ENCODE results near the gene GJA10.

DNA sequence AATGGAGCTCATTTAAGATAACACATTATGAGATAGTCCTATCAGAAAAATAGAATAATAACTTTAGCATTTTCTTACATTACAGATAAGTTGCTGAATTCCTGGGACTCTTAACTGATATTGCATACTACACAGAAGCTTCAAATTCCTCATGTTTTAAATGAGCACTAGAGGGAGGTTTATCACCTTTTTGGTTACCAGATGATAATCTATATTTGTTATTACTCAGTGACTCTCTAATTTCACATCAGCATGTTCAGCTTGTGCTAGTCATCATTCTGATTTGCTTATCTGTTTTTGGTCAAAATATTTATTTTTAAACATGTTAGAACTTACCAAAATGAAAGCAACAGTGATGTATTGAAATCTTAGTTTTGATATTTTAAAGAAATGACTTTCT is 20.5 kb upstream of the GJA10 start:
- TF ChIP-seq, protein P1, sequence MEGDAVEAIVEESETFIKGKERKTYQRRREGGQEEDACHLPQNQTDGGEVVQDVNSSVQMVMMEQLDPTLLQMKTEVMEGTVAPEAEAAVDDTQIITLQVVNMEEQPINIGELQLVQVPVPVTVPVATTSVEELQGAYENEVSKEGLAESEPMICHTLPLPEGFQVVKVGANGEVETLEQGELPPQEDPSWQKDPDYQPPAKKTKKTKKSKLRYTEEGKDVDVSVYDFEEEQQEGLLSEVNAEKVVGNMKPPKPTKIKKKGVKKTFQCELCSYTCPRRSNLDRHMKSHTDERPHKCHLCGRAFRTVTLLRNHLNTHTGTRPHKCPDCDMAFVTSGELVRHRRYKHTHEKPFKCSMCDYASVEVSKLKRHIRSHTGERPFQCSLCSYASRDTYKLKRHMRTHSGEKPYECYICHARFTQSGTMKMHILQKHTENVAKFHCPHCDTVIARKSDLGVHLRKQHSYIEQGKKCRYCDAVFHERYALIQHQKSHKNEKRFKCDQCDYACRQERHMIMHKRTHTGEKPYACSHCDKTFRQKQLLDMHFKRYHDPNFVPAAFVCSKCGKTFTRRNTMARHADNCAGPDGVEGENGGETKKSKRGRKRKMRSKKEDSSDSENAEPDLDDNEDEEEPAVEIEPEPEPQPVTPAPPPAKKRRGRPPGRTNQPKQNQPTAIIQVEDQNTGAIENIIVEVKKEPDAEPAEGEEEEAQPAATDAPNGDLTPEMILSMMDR (IDR thresholded peaks at IDR 0.05; ENCODE audit: low read depth, low read length, poor library complexity, severe bottlenecking): no peak
- no peak for TF ChIP-seq EZH2phosphoT487 (IDR thresholded peaks at IDR 0.05; ENCODE audit: borderline replicate concordance, low read length)
